ENCODE results near the gene FRMD4A.
"Not testable (repeated sequence)": the region's sequence is repeated elsewhere in the genome, so short reads cannot be mapped to it uniquely, and the experiment has no call there.

Gene FRMD4A

DNA sequence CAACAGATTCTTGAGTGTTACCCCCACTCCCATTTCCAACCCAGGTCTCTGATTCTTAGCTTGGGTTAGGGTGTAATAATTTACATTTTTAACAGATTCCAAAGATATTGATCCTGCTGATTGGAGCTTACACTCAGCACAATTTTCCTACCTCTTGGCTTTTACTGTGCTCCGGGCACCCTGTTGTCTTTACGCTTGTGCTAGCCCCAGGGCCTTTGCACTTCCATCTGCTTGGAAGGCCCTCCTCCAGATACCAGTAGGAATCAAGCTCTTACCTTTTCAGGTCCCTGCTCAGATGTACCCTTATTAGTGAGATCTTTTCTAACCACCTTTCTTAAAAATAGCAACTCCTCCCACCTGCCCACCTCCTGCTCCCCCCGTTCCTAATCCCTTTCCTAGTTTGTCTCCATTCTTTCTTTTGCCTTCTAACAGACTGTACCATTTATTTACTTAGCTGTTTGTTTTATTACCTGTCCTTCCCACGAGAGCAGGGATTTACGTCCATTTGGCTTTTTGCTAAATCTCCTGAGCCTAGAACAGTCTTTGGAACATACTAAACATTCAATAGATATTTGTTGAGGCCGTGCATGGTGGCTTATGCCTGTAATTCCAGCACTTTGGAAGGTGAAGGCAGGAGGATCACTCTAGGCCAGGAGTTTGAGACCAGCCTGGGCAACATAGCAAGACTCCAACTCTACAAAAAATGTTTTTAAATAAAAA is 427.7 kb downstream of the FRMD4A start:
- no peak for FAIRE-seq

DNA sequence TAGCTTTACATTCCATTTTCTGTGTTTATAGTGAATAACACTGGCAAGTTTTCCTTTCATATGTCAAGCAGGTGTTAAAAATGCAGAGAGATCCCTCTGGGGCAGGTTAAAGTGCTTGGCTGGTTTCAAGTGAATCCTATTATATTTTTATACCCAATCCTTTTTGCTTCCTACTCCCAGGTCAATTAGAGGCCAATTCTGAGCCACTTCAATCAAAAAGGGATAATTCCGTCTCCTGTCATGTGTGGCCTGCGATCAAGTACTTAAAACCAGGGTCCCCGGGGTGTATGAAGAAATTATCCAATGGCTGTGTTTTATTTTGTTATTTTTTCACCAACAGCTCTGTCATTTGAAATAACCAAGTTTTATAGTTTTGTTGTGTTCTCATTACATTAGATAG is 430.8 kb downstream of the FRMD4A start:
- no peak for FAIRE-seq

DNA sequence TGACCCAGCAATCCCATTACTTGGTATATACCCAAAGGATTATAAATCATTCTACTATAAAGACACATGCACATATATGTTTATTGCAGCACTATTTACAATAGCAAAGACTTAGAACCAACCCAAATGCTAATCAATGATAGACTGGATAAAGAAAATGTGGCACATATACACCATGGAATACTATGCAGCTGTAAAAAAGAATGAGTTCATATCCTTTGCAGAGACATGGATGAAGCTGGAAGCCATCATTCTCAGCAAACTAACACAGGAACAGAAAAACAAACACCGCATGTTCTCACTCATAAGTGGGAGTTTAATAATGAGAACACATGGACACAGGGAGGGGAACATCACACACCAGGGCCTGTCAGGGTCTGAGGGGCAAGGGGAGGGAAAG is 434.6 kb downstream of the FRMD4A start:
- FAIRE-seq: not testable (repeated sequence)

DNA sequence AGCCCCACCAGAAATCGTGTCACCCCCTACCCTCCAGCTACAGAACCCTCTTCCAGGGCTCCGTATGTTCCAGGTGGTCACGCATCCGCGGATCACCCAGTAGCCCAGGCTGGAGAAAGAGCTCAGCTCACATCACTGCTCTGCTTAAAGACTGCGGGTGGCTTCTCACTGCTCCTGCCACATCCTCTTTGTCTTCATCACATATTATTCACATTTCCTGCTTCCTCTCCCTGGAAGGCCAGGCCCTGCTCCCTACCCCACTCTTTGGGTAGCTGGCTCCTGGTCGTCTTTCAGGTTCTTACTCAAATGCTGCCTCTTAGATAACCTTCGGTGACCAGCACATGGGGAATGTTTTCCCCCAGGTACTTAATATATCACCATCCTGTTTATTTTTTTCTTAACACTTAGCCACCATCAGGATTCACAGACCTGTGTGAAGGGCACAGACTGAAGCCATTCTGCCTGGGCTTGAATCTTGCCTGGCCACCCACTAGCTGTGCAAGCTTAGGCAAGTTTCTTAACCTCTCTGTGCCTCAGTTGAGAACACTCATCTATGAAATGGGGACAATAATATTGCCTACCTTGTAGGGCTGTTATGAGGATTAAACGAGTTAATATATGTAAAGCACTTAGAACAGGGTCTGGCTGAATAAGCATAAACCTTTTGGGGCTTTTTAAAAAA is 436.2 kb downstream of the FRMD4A start:
- FAIRE-seq: no peak

DNA sequence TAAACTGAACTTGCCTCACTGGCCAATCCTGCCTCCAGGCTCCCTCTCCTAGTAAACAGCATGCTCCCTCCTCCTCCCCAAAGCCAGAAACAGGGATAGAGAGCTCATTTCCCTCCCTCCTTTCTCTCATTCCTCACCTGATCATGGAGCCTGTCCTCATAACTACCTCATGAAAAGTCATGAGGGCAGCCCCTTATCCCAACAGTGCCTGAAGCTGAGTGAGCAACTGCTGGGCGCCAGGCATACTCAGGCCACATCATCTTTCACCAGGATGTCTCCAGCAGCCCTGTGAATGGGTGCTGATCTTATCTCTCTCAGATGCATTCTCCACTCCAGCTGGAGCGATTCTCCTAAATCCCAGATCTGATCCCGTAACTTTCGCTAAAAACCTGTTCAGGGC is 436.8 kb downstream of the FRMD4A start:
- no peak for FAIRE-seq

DNA sequence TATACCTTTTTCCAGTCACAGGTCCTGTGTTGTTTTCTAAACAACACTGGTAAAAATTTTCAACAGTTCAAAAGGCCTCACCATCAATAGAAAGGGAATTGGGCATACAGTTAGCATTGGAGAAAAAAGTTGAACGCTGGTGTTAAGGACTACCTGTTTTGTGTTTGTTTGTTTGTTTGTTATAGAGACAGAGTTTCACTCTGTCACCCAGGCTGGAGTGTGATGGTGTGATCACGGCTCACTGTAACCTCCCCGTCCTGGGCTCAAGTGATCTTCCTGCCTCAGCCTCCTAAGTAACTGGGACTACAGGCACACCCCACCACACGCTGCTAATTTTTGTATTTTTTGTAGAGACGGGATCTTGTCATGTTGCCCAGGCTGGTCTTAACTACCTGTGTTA is 437.9 kb downstream of the FRMD4A start:
- FAIRE-seq: no peak

DNA sequence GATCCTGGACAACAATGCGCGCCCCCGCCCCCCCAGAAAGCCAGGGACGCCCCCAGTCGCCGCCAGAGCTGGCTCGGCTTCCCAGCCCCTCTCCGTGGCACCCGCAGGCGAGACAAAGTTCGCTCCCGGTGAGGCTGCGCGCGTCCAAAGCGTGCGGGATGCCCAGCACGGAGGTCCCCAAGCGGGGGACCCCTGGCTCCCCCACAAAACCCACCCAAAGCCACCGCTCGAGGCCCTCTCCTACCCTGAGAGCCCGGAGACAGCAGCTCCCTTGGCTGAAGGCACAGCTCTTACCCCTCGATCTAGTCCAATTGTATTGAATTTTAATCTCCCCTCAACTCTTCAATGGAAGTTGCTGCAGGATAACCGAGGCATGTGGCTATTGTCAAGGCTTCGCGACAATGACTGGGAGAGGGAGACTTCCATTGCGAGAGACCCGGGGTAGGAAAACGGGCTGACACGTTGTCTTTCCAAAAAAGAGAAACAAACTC is 438.7 kb downstream of the FRMD4A start:
- FAIRE-seq: no peak

DNA sequence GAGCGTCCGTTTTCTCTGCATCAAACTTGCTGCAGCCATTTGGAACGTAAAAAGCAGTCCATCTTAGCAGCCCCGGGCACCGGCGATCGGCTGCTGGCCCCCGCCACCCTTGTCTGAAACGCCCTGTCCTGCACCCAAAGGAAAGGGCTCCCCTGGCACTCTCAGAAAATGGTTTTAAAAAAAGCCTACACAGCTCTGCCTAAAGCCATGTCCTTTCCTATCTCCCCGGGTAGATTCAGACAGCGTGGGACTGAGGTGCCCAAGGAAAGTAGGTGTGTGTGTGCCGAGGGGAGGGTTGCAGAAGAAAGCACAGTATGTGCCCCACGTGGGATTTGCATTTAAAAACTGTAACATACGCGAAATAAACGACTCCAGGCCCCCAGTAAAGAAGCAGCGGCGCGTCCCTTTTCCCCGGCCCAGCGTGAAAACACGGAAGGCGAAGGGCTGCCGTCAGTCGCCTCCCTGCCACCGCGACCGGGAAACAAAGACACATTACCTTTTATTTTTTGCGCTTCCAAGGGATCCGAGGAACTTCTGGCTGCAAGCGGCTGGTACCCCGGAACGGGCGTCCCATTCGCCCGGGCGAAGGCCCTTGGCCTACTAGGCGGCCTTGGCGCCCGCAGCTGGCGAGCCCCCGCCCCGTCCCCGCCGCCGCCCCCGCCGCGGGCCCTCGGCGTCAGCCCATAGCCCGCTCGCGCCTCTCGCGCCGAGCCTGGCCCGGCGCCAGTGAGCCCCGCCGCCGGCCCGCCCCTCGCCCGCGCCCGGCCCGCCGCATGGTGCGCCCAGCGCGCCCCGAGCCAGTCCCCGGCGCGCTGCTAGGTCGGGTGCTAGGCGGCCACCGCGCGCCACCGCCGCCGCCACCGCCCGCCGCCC is 439.4 kb downstream of the FRMD4A start:
- no peak for FAIRE-seq

DNA sequence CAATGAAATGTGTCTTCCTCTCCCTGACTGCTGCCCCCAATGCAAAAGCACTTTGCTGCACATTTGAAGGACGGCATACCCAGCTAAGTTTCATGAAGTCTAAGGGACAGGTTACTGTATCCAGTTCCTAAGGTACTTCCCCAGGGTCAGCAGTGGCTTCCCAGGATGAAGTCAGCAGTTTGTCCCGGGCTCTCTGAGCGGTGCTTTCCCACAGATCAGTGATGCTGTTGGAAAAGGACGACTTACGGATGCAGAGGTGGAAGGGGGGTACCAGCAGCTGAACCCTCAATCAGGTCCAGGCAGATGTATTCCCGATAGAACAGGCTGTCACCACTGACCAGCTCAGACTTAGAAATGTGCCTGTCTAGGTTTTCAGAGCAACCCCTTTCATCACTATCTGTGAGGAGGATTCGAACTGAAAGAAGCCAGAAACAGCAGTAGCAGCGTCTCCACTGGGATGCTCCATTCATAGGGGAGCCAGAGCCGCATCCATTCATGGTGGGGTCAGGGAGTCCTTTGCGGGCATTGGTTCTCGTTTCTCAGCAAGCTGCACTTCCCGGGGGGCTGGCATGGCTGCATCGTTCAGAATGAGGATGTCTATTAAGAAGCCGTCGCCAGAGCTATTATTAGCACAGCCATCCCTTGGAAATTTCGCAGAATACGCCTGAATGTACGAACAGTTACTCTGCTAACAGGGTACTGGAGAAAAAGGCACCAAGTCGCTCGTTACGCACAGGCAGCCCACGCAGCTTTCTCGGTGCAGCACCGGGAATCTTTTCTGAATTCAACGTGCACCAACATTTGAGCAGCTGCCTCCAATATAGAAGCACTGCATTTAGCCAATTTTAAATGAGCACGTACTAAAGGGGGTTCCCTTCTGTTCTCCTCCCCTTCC is 440.2 kb downstream of the FRMD4A start:
- FAIRE-seq: no peak

DNA sequence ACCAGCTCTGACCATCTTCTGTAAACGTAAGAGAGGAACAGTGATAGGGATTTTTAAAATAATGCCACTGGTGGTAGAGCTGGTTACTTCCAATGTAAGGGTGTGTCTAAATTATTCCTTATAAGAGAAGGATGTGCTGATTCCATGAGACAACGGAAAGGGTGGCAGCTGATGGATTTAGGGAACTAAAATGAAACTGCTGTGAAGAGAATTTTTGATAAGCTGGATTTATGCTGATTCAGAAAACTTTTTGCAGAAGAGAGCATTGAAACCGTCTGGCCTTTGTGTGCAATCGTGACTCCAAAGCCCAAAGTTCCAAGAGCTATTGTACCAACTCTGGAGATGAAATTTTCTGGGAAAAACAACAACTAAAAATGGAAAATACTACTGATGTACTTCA is 443.0 kb downstream of the FRMD4A start:
- no peak for FAIRE-seq

DNA sequence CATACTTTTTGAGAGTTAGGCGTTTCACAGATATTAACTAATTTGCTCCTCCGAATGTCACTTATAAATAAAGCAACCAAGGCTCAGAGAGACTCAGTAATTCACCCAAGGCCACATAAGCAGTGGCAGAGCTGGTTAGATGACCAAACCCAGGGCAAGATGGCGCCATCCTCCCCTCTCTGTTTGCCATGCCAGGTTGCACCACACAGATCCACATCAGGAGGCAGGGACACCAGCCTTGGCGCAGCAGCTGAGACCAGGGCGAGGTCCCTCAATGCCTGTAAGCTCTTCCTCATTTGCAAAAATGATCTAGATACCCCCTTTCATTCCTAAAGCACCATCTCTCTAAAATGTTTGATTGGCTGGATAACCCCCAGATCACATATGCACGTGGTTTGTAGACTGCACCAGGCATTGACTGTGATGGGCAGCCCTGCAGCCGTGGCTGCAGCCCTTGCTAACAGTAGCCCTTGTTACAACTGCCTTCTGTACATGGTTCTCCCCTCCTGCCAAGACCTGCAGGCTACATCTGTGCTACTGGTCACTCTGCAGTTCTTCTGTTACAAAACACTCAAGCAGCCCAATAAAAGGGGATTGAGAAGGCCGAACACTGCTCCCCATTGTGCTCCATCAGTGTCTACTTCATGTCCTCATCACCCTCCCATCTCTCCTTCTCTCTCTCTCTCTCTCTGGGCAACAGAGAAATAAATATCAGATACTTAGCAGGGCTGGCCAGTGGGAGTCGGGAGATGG is 445.3 kb downstream of the FRMD4A start:
- no peak for FAIRE-seq

DNA sequence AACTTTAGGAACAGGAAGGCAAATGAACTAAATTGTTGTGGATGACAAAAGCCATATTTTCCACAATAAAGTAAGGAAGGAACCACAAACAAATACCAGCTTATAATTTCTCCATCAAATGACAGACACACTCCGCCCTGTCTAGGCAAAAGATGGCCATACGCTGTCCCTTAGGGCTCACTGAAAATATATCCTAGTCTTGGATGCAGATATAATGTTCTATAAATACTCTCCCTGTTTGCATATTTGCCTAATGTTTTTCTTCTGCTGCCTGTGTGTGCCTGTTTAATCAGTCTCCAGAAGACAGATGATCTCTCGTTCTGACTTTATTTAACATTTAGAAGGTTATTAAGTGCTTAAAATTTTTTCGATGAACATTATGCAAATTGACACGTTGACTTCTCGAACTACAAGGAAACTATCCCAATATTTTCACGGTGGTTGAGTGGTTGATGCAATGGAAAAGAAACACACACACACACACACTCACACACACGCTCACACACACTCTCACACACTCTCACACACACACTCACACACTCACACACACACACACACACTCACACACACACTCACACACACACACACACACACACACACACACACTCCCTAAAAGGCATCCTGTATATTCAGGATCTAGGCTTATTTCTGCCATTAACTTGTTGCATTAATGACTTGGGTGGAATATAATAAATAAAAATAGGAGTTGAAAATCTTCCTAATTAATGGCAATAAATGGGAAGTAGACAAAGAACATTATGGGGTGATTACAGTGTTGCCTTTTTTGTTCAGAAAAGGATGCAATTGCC is 446.9 kb downstream of the FRMD4A start:
- no peak for FAIRE-seq

DNA sequence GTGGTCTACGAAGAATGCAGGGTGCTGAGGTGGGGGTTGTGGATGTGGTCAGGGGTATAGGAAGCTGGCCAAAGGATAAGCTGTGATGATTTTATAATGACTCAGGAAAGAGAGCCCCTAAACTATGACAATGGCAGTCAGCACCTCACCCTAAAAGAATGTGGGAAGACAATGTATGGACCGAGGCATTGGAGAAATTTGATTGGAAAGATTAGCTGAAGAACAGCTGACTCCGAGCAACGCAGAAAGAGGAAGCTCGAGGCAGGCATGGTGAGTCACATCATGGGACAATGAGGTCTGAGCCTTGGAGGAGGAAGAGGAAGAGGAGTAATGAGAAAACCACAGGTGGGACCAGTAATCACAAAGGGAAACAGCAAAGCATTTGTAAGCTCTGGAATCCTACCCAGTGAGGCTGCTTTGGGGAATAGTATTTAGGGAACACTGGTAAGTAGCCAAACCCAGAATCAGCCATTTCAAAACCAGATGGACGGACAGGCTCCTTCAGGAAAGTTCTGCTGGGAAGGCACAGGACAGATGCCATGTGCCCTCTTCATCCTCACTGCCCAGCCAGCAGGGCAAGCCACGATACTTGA is 448.5 kb downstream of the FRMD4A start:
- no peak for FAIRE-seq

DNA sequence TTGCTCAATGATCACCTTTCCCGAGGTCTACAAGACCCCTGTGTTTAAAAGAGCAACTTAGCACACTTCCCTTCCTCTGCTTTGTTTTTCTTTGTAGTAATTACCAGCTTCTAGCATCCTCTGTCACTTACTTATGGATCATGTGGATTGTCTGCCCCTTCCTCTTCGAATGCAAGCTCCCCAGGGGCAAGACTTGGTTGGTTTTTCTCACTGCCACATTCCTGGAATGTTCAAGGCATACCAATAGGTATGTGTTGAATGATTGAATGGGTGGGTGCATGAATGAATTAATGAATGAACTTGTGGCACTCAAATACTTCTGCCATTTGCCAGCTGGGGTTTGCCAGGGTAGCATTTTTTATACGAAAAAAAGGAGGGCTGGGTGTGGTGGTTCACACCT is 450.0 kb downstream of the FRMD4A start:
- no peak for FAIRE-seq

DNA sequence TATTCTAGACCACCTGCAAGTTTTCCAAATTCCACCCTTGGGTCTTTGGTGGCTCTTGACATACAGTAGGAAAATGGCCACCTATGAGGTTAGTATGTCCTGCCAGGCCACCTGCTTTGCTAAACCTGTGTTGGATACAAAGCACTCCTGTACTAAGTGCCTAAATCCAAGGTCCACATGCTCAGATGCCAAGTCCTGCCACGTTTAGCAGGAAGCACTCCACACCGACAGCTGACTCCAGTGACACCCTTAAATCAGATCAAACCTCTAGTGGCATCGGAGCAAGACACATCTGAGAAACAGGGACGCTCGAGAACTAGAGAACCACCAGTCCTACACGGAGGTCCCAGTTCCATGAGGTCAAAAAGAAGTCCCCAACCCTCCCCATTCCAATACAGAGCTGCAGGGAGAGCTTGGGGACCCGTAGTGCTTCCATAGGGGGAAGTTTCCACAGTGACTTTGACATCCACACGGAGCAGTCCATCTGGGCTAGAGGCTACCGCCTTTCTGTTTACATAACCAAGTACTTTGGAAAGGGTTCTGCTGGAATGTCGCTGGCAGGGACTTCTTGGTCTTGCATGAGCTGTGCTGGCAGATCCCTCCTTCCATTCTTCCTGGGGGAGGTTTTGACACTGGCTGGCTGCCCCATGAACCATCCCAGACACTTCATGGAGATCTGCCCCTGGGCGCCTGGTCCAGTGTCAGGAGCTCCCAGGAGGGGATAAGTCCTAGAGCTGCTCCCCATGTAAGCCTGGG is 453.4 kb downstream of the FRMD4A start:
- FAIRE-seq: no peak

DNA sequence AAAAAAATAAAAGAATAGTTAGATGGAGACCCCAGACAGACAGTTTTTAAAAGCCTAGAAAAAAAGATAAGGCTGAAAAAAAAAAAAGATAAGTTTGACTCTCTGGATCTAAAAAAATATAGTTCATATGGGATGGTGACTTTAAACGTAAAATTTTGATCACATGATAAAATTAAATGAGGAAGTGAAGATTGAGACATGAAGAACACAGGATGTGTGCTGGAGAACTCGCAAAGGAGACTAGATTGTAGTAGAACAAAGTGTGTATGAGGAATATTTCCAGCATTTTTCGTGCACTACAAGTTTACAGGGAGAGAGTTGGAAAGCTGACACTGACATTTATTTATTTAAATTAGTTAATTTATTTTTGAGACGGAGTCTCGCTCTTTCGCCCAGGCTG is 457.5 kb downstream of the FRMD4A start:
- FAIRE-seq: no peak

DNA sequence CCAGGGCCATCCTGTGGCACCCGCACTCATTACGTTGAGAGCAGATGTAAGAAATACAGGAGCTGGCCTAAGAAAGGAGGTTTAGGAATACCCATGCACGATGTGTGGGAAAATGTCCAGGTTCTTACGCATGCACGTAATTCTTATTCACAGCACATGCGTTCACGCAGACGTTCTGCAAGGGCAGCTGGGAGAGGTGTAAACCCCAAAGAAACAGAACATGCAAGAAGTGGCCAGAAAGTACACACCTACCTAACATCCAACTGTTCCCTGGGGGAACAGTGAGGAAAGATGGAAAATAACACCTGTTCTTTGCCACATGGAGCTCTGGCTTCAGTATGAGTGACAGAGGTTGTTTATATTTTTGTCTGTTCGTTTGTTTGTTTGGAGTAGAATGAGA is 458.3 kb downstream of the FRMD4A start:
- FAIRE-seq: no peak

DNA sequence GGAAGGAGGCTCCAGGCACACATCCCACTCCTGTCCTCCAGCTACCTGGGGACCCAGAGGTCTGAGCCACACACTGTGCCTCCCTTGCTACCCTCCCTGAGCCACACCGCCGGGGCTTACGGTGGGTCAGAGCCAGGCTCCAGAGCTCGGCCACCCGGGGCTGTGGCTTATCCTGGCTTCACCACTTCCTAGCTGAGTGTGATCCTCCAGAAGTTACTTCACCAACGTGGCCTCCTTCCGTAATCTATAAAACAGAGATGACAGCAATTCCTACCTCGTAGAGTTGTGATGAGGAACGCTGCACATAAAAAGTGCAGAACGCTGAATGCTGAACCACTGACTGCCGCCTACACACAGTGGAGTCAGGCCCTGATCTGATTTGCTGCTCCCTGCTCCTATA is 458.9 kb downstream of the FRMD4A start:
- no peak for FAIRE-seq

DNA sequence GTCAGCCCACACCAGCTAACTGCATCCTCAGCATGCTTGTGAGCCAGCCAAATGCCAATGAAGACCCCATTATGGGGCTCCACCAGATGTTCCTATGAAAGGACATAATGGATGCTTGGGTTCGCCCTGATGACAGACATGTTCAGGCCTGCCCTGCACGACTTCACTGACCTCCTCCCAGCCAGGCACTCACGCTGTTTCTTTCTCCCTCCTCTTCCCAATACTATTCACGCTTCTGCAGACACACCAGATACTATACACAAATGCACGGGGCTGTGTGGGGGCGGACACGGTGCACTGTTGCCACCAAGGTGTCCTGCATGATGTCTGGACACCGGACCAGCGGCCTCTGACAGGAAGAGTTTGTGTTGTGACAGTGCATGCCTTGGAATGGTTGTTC is 459.7 kb downstream of the FRMD4A start:
- no peak for FAIRE-seq

DNA sequence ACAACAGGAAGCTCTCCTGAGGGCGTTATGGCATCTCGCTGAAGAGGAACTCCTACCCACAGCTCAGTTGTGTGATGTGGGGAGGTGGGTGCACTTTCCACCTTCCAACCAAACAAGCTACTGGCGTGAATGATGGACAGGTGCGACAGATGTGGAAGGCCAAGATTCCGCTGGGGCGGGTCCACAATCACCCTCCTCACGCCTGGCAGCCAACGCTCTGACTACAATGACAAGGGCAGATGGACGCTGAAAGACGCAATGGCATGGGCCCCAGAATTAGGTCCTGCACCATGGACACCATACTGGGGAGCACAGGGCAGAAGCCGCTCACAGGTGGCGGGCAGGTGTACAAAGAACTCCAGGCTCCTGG is 461.4 kb downstream of the FRMD4A start:
- no peak for FAIRE-seq

All from endometrium (tissue), 2 donors.